Pancreas (tissue), 10 donors: ENCODE measurements around the gene MRE11. TPM values are rescaled to one million over a fixed set of nuclear protein-coding genes. Genes with fewer than 3 reads are reported as not detected.
A peak's percentile ranks its signal among the peaks of the same experiment; 100 is the strongest.

ENCODE experiments used
- ATAC-seq, 4 donors: fragments of 200-7000 bp; cut with Tn5 transposase; one replicate each; pipeline versions ENCODE4 v1.8.0 to v1.9.1; 2020; ENCODE audit warnings: mild to moderate bottlenecking in 4 of 4, moderate library complexity in 4 of 4
- DNase-seq, 6 donors: peaks; one replicate each; pipeline ENCODE4 v3.0.0-alpha.2; 2020
- FAIRE-seq: peaks from 2 replicates; lab custom pipeline; 2012; peaks lifted over from hg19 to GRCh38; lab: Jason Lieb, UNC
- H3K27ac ChIP-seq, 4 donors: fragments of 200-600 bp; sonication (generic); 1 replicate in 3 of 4; 2 replicates in 1 of 4; pipeline versions ENCODE4 v1.5.0 to v1.8.0; 2020
- H3K27me3 ChIP-seq, 4 donors: fragments of 200-600 bp; one replicate each; pipeline ENCODE4 v1.8.0; 2021
- H3K36me3 ChIP-seq, 3 donors: fragments of 200-600 bp; sonication (generic) in 1 of 3; one replicate each; pipeline versions ENCODE4 v1.5.0 to v1.8.0; 2020 to 2021
- H3K4me1 ChIP-seq, 3 donors: fragments of 200-600 bp; one replicate each; pipeline ENCODE4 v1.8.0; 2021
- H3K4me3 ChIP-seq, 4 donors: fragments of 200-600 bp; sonication (generic) in 2 of 4; one replicate each; pipeline versions ENCODE4 v1.5.0 to v1.8.0; 2020 to 2021
- H3K9me3 ChIP-seq, 4 donors: fragments of 200-600 bp; one replicate each; pipeline ENCODE4 v1.8.0; 2021
- CTCF ChIP-seq, 4 donors: fragments of 200-600 bp; sonication (generic) in 3 of 4; IDR thresholded peaks; one replicate each; pipeline versions ENCODE4 v1.5.0 to v1.8.0; 2021; ENCODE audit warnings: antibody characterized with exemption in 4 of 4
- WGBS, 2 donors: extraction: QIAGEN DNeasy Blood & Tissue Kit; methylation state at CpG; one replicate each; pipeline ENCODE4 v1.1.7; 2013; 5-methylcytosine and 5-hydroxymethylcytosine counted together
- intact Hi-C, 3 donors: fragments of 100-400 bp; cut with DNase I; formaldehyde crosslinking; loops; one replicate each; pipeline versions ENCODE4 v1.11.1 to v1.14.2; 2022
- polyA plus RNA-seq, 2 donors: library from polyadenylated mRNA; stranded (reverse); fragments of 200-250 nt; gene quantifications; one replicate each; pipeline ENCODE4 v1.2.3, GENCODE V29; 2013
- total RNA-seq, 6 donors: library from RNA; stranded (reverse); fragmentation: NEBNext Ultra II Directional in 4 of 6; extraction: Animal tissue kit (Norgen Biotek cat#: 25700) in 4 of 6; gene quantifications; one replicate each; pipeline versions ENCODE4 v1.2.1 to v1.2.4, GENCODE V29; 2021 to 2023
- donor health status: healthy with polysubstance abuse.
- donor health status: DM: no; HTN: no; CAD: no; lungs with moderate emphysema.
- donor health status: DM: no; HTN: no; CAD: no.
- donor health status: control.
- donor health status: control.
- donor health status: Bipolar disorder and iron deficiency.
- donor health status: DM: yes; HTN: yes; CAD: no.
- donor health status: DM: no; HTN: no; CAD: no.
- donor health status: DM: no; HTN: no; CAD: no.
- donor health status: DM: yes; HTN: yes; CAD: no.

The MRE11 gene
- total and polyA plus RNA-seq, 8 donors: 4.2 to 13.4 (median 8.6) TPM

GRCh38 chr11:94519478-94520084 lies 25.9 kb upstream of the MRE11 start:
- Histone ChIP-seq H3K27me3 (peaks cover 0 to 3% (median 0%) of the 10 kb centered on the region in 4 donors), H3K4me3 (no peak overlapping the region), H3K4me1 (no peaks in the 10 kb centered on the region), H3K36me3 (no peaks in the 10 kb centered on the region), H3K9me3 (no peaks in the 10 kb centered on the region), H3K27ac (no peak overlapping the region)
- WGBS, 2 donors: 3 to 10% methylated on average over 5 of the region's 5 CpGs
- intact Hi-C loops: loop anchor here in 1 of 3 donors (10.0 kb wide), 1 partner anchor 75 kb away; no protein-coding TSS in a partner anchor
- ATAC-seq: peak in 3 of 4 donors; percentile 67 to 81 (median 77)
- TF ChIP-seq CTCF (IDR thresholded peaks at IDR 0.05): peak in 3 of 4 donors; percentile 25 to 55 (median 49)
- no peak for DNase-seq
- peak; percentile 97 for FAIRE-seq

- peaks cover 0 to 3% (median 0%) of the 10 kb centered on the region in 4 donors for H3K27me3 ChIP-seq
- 39 to 50% methylated on average over 4 of the region's 4 CpGs for WGBS, 2 donors
- no peak overlapping the region for H3K4me3 ChIP-seq
- DNase-seq: no peak
- TF ChIP-seq CTCF (IDR thresholded peaks at IDR 0.05): no peak
- intact Hi-C loops: no loop called here
- H3K27ac ChIP-seq: no peak overlapping the region
- FAIRE-seq: no peak
- peaks cover 0 to under 1% (median 0%) of the 10 kb centered on the region in 3 donors for H3K4me1 ChIP-seq
- H3K36me3 ChIP-seq: no peaks in the 10 kb centered on the region
- no peaks in the 10 kb centered on the region for H3K9me3 ChIP-seq
- ATAC-seq: no peak
Measured at GRCh38 chr11:94518300-94518699, 24.7 kb upstream of the MRE11 start.

GRCh38 chr11:94516725-94517124 lies 23.1 kb upstream of the MRE11 start:
- Histone ChIP-seq H3K27me3 (peaks cover 0 to 3% (median 0%) of the 10 kb centered on the region in 4 donors), H3K4me1 (peaks cover 0 to 5% (median 0%) of the 10 kb centered on the region in 3 donors), H3K4me3 (no peak overlapping the region), H3K36me3 (no peaks in the 10 kb centered on the region), H3K27ac (no peak overlapping the region), H3K9me3 (no peaks in the 10 kb centered on the region)
- intact Hi-C loops: no loop called here
- no peak for DNase-seq
- no peak for TF ChIP-seq CTCF (IDR thresholded peaks at IDR 0.05)
- FAIRE-seq: no peak
- WGBS, 2 donors: 0 to 45% methylated on average over 1 of the region's 1 CpG
- ATAC-seq: no peak

GRCh38 chr11:94515398-94515797 lies 21.8 kb upstream of the MRE11 start:
- Histone ChIP-seq H3K36me3 (no peaks in the 10 kb centered on the region), H3K4me3 (no peak overlapping the region), H3K27me3 (peaks cover 0 to 3% (median 0%) of the 10 kb centered on the region in 4 donors), H3K9me3 (no peaks in the 10 kb centered on the region), H3K4me1 (peaks cover 0 to 5% (median 0%) of the 10 kb centered on the region in 3 donors), H3K27ac (no peak overlapping the region)
- FAIRE-seq (no peak), ATAC-seq (no peak), DNase-seq (no peak)
- intact Hi-C loops: no loop called here
- TF ChIP-seq CTCF (IDR thresholded peaks at IDR 0.05): no peak
- 85 to 95% methylated on average over 2 of the region's 2 CpGs for WGBS, 2 donors

GRCh38 chr11:94513091-94513490 lies 19.4 kb upstream of the MRE11 start:
- H3K27me3 ChIP-seq: peaks cover 0 to 3% (median 0%) of the 10 kb centered on the region in 4 donors
- WGBS, 2 donors: 26 to 35% methylated on average over 2 of the region's 2 CpGs
- DNase-seq (no peak), FAIRE-seq (no peak), ATAC-seq (peak; percentile 29 to 66 (median 40))
- H3K4me1 ChIP-seq: peaks cover 0 to 5% (median 0%) of the 10 kb centered on the region in 3 donors
- intact Hi-C loops: no loop called here
- H3K36me3 ChIP-seq: no peaks in the 10 kb centered on the region
- H3K27ac ChIP-seq: no peak overlapping the region
- H3K9me3 ChIP-seq: no peaks in the 10 kb centered on the region
- no peak overlapping the region for H3K4me3 ChIP-seq
- TF ChIP-seq CTCF (IDR thresholded peaks at IDR 0.05): no peak
